IMR-90 (cell line): ENCODE results near the gene CTBP2.

Experiments used
- CTCF ChIP-seq: conservative IDR thresholded peaks from 2 replicates; pipeline ENCODE4 v1.5.1; 2012; ENCODE audit warnings: mild to moderate bottlenecking, low read depth, low read length, improper control_type of control experiment
- ELK1 ChIP-seq: fragments of 150-350 bp; IDR thresholded peaks from 2 replicates; pipeline ENCODE4 v1.6.1; 2016; ENCODE audit warnings: low read depth, mild to moderate bottlenecking, low read length, moderate library complexity, borderline replicate concordance
- MAZ ChIP-seq: IDR thresholded peaks from 2 replicates; pipeline ENCODE4 v1.6.1; 2012; ENCODE audit warnings: low read depth, mild to moderate bottlenecking, low read length, improper control_type of control experiment, moderate library complexity, borderline replicate concordance
- POLR2A ChIP-seq: IDR thresholded peaks from 2 replicates; pipeline ENCODE4 v1.6.1; 2012; ENCODE audit warnings: mild to moderate bottlenecking, low read depth, low read length
- RAD21 ChIP-seq: IDR thresholded peaks from 2 replicates; pipeline ENCODE4 v1.6.1; 2012; ENCODE audit warnings: low read length, improper control_type of control experiment
- RCOR1 ChIP-seq: IDR thresholded peaks from 2 replicates; pipeline ENCODE4 v1.6.1; 2012; ENCODE audit warnings: mild to moderate bottlenecking, low read length, improper control_type of control experiment; ENCODE audit not compliant: insufficient replicate concordance
- SMC3 ChIP-seq: fragments of 150-350 bp; IDR thresholded peaks from 2 replicates; pipeline ENCODE4 v1.6.1; 2016; ENCODE audit warnings: low read depth, mild to moderate bottlenecking, antibody characterized with exemption, low read length, moderate library complexity

GRCh38 chr10:125141860-125142484 lies 18.4 kb downstream of the CTBP2 start:
- TF ChIP-seq CTCF (no peak), POLR2A (no peak), ELK1 (no peak), SMC3 (no peak), RCOR1 (no peak), RAD21 (no peak), MAZ (no peak)
